BE2C (cell line): ENCODE data around the gene TALDO1.

Experiments used
- DNase-seq: peaks from one replicate; pipeline ENCODE4 v3.0.0-alpha.2; 2020
- H3K27me3 ChIP-seq: fragments of 250-450 bp; sonication (Bioruptor Pico); 2 replicates; pipeline ENCODE4 v1.5.1; 2020; ENCODE audit warnings: mild to moderate bottlenecking
- H3K36me3 ChIP-seq: fragments of 250-450 bp; sonication (Bioruptor Pico); 2 replicates; pipeline ENCODE4 v1.5.1; 2020; ENCODE audit warnings: mild to moderate bottlenecking
- H3K4me1 ChIP-seq: fragments of 250-450 bp; sonication (Bioruptor Pico); 2 replicates; pipeline ENCODE4 v1.5.1; 2020
- H3K4me3 ChIP-seq: 2 replicates; pipeline ENCODE4 v1.5.1; 2011; ENCODE audit warnings: low read depth, low read length
- H3K9me3 ChIP-seq: fragments of 250-450 bp; sonication (Bioruptor Pico); 2 replicates; pipeline ENCODE4 v1.5.1; 2020
- CTCF ChIP-seq: IDR thresholded peaks from 2 replicates; pipeline ENCODE4 v1.5.1; 2012; ENCODE audit warnings: mild to moderate bottlenecking, low read depth, low read length

TALDO1 gene

GRCh38 chr11:709109-709997 is 37.9 kb upstream of the TALDO1 start:
- H3K4me1 ChIP-seq, result no peaks in the 10 kb centered on the region
- H3K4me3 ChIP-seq, result no peak overlapping the region
- H3K9me3 ChIP-seq, result no peaks in the 10 kb centered on the region
- peaks cover 4% of the 10 kb centered on the region; the same call in 1 of the 2 replicates for H3K27me3 ChIP-seq
- DNase-seq, result no peak
- no peaks in the 10 kb centered on the region for H3K36me3 ChIP-seq
- TF ChIP-seq CTCF, result no peak

GRCh38 chr11:714436-714835 is 32.8 kb upstream of the TALDO1 start:
- Histone ChIP-seq H3K4me3 (no peak overlapping the region), H3K9me3 (no peaks in the 10 kb centered on the region), H3K4me1 (no peaks in the 10 kb centered on the region), H3K27me3 (peaks cover 5% of the 10 kb centered on the region), H3K36me3 (no peaks in the 10 kb centered on the region)
- DNase-seq, result no peak
- no peak for TF ChIP-seq CTCF

DNA sequence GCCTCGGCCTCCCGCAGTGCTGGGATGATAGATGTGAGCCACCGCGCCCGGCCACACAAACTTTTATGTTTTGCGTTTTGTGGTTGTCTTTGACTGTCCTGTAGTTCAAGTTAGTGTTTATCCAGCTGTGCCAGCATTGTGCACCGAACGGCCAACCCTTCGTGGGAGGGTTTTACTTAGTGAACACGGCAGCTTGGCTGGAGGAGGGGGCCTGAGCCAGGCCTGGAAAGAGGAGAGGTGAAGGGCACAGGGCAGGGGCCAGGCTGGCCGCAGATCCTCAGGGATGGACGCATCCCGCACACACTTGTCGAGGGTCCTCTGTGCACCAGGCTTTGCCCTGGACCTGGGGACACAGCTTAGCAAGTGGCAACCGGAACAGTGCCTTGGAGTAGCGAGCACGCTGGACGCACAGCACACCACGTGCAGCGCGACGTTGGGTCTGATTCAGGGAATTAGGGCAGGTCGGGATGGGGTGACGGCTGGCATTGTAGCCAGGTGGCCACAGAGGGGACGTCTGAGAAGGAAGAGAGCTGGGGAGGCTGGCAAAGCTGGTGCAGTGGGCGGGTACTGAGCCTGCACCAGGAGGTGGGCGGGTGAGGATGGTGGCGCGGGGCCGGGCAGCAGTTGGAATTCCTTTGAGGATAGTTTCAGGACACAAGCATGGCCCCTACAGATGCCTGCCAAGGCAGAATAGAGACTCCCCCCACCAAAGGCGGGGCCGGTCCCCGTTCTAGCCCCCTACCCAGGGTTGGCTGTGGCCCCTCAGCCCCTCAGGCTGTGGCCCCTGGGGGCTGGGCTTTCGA is 27.8 kb upstream of the TALDO1 start:
- Histone ChIP-seq H3K36me3 (no peaks in the 10 kb centered on the region), H3K4me3 (no peak overlapping the region), H3K27me3 (peaks cover 35% of the 10 kb centered on the region), H3K9me3 (no peaks in the 10 kb centered on the region), H3K4me1 (no peaks in the 10 kb centered on the region)
- DNase-seq, result peak; percentile 8
- no peak for TF ChIP-seq CTCF

GRCh38 chr11:720017-720641 is 27.1 kb upstream of the TALDO1 start:
- TF ChIP-seq CTCF, result no peak
- no peaks in the 10 kb centered on the region for H3K4me1 ChIP-seq
- no peak overlapping the region for H3K4me3 ChIP-seq
- no peaks in the 10 kb centered on the region for H3K9me3 ChIP-seq
- no peaks in the 10 kb centered on the region for H3K36me3 ChIP-seq
- no peak for DNase-seq
- H3K27me3 ChIP-seq, result peaks cover 40% of the 10 kb centered on the region

- Histone ChIP-seq H3K36me3 (no peaks in the 10 kb centered on the region), H3K9me3 (no peaks in the 10 kb centered on the region), H3K4me1 (no peaks in the 10 kb centered on the region), H3K27me3 (peaks cover 46% of the 10 kb centered on the region), H3K4me3 (no peak overlapping the region)
- peak; percentile 33 for DNase-seq
- TF ChIP-seq CTCF, result no peak
Observed at GRCh38 chr11:720642-721246, 26.5 kb upstream of the TALDO1 start.
